ENCODE results near the gene PPP1R3F. TPM values are rescaled to one million over a fixed set of nuclear protein-coding genes. Genes with fewer than 3 reads are reported as not detected.

PPP1R3F gene
- total RNA-seq, 1 donor from 2014 or later = 5.6 TPM

GRCh38 chrX:49247916-49248811 lies 21.4 kb upstream of the PPP1R3F start:
- Histone ChIP-seq H3K9ac (no peak overlapping the region), H3K4me3 (no peak overlapping the region), H4K20me1 (ENCODE audit: low read depth) (no peaks in the 10 kb centered on the region), H3K27ac (no peak overlapping the region), H3K27me3 (no peaks in the 10 kb centered on the region), H3F3A (ENCODE audit: low read depth) (no peaks in the 10 kb centered on the region), H3K36me3 (no peaks in the 10 kb centered on the region), H3K9me3 (ENCODE audit: low read depth) (no peaks in the 10 kb centered on the region), H3K79me2 (ENCODE audit: low read depth) (no peaks in the 10 kb centered on the region), H2AFZ (replicated peaks) (no peak overlapping the region), H3K4me1 (no peaks in the 10 kb centered on the region), H3K4me2 (no peak overlapping the region)
- no peak overlapping the region for H3K4me3 Mint-ChIP-seq
- no peak for DNase-seq (ENCODE audit: low spot score)
- peaks cover 6% of the 10 kb centered on the region for H3K36me3 Mint-ChIP-seq
- no peak overlapping the region for H3K27ac Mint-ChIP-seq
- TF ChIP-seq, protein P1, sequence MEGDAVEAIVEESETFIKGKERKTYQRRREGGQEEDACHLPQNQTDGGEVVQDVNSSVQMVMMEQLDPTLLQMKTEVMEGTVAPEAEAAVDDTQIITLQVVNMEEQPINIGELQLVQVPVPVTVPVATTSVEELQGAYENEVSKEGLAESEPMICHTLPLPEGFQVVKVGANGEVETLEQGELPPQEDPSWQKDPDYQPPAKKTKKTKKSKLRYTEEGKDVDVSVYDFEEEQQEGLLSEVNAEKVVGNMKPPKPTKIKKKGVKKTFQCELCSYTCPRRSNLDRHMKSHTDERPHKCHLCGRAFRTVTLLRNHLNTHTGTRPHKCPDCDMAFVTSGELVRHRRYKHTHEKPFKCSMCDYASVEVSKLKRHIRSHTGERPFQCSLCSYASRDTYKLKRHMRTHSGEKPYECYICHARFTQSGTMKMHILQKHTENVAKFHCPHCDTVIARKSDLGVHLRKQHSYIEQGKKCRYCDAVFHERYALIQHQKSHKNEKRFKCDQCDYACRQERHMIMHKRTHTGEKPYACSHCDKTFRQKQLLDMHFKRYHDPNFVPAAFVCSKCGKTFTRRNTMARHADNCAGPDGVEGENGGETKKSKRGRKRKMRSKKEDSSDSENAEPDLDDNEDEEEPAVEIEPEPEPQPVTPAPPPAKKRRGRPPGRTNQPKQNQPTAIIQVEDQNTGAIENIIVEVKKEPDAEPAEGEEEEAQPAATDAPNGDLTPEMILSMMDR (IDR thresholded peaks at IDR 0.05) = no peak
- TF ChIP-seq EZH2 (IDR thresholded peaks at IDR 0.05) (no peak), EZH2phosphoT487 (IDR thresholded peaks at IDR 0.05) (no peak)
- H3K27me3 Mint-ChIP-seq (ENCODE audit: insufficient read depth, low read depth) = peaks cover 11% of the 10 kb centered on the region
- no peaks in the 10 kb centered on the region for H3K4me1 Mint-ChIP-seq
- peaks cover 21% of the 10 kb centered on the region for H3K9me3 Mint-ChIP-seq

DNA sequence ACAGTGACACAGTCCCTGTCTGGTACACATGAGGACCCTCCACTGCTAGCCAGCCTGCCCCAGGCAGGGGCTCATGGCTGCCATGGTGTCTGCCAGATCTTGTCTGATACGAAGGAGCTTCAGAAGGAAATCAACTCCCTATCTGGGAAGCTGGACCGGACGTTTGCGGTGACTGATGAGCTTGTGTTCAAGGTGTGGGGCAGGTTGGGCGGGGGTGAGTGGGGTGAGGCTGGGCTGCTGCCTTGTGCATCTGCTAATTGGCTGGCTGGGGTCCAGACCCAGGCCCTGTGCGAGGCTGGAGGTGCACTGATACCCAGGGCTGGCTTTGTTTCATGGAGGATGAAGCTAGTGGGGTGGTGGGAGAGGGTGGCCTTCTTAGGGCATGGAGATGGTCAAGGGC lies 20.5 kb upstream of the PPP1R3F start:
- Histone ChIP-seq H3K9me3 (ENCODE audit: low read depth) (no peaks in the 10 kb centered on the region), H3K4me3 (no peak overlapping the region), H3K4me1 (no peaks in the 10 kb centered on the region), H3K27me3 (no peaks in the 10 kb centered on the region), H3K79me2 (ENCODE audit: low read depth) (no peaks in the 10 kb centered on the region), H3K36me3 (no peaks in the 10 kb centered on the region), H3F3A (ENCODE audit: low read depth) (no peaks in the 10 kb centered on the region), H3K4me2 (no peak overlapping the region), H3K27ac (no peak overlapping the region), H3K9ac (no peak overlapping the region), H4K20me1 (ENCODE audit: low read depth) (no peaks in the 10 kb centered on the region), H2AFZ (replicated peaks) (no peak overlapping the region)
- H3K27me3 Mint-ChIP-seq (ENCODE audit: insufficient read depth, low read depth) = peaks cover 14% of the 10 kb centered on the region
- no peak overlapping the region for H3K4me3 Mint-ChIP-seq
- peaks cover 4% of the 10 kb centered on the region for H3K36me3 Mint-ChIP-seq
- peaks cover 21% of the 10 kb centered on the region for H3K9me3 Mint-ChIP-seq
- DNase-seq (ENCODE audit: low spot score) = no peak
- no peak overlapping the region for H3K27ac Mint-ChIP-seq
- no peaks in the 10 kb centered on the region for H3K4me1 Mint-ChIP-seq
- TF ChIP-seq EZH2 (IDR thresholded peaks at IDR 0.05) (no peak), EZH2phosphoT487 (IDR thresholded peaks at IDR 0.05) (no peak)
- TF ChIP-seq, protein P1 (IDR thresholded peaks at IDR 0.05) = no peak

- H3F3A ChIP-seq (ENCODE audit: low read depth) = no peaks in the 10 kb centered on the region
- Mint-ChIP-seq H3K27ac (no peak overlapping the region), H3K4me1 (no peaks in the 10 kb centered on the region), H3K36me3 (peaks cover 4% of the 10 kb centered on the region), H3K9me3 (peaks cover 21% of the 10 kb centered on the region), H3K4me3 (no peak overlapping the region), H3K27me3 (ENCODE audit: insufficient read depth, low read depth) (peaks cover 14% of the 10 kb centered on the region)
- no peak overlapping the region for H3K4me3 ChIP-seq
- H2AFZ ChIP-seq (replicated peaks) = no peak overlapping the region
- H3K27ac ChIP-seq = no peak overlapping the region
- no peak overlapping the region for H3K9ac ChIP-seq
- TF ChIP-seq, protein P1 (IDR thresholded peaks at IDR 0.05) = no peak
- TF ChIP-seq EZH2phosphoT487 (IDR thresholded peaks at IDR 0.05) (no peak), EZH2 (IDR thresholded peaks at IDR 0.05) (no peak)
- no peaks in the 10 kb centered on the region for H3K9me3 ChIP-seq (ENCODE audit: low read depth)
- H3K27me3 ChIP-seq = no peaks in the 10 kb centered on the region
- no peak for DNase-seq (ENCODE audit: low spot score)
- no peaks in the 10 kb centered on the region for H3K4me1 ChIP-seq
- H3K4me2 ChIP-seq = no peak overlapping the region
- no peaks in the 10 kb centered on the region for H4K20me1 ChIP-seq (ENCODE audit: low read depth)
- no peaks in the 10 kb centered on the region for H3K36me3 ChIP-seq
- no peaks in the 10 kb centered on the region for H3K79me2 ChIP-seq (ENCODE audit: low read depth)
Measured at GRCh38 chrX:49249616-49250015, 20.0 kb upstream of the PPP1R3F start.
